ENCODE measurements around the gene TFDP2. TPM values are rescaled to one million over a fixed set of nuclear protein-coding genes. Genes with fewer than 3 reads are reported as not detected.

Gene TFDP2
- polyA plus RNA-seq, 4 donors: 21.9 to 50.5 (median 31.9) TPM

DNA sequence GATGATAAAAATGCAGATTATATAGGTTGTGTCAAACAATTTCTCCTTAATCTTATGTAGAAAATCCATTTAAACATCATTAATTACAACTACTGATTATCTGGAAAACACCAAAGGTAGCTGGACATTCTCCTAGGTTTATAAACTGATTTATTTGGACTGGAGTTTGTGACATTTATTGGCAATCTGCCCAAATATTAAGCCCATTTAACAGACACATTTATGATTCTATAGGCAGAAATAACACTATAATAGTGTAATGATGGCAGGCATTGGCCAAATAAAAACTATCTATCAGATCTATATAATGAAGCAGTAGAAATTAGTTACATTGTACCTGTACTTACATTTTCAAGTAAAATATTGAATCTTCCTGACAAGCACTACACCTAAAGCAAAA lies 117.8 kb downstream of the TFDP2 start:
- Histone ChIP-seq H3K27ac (ENCODE audit: low read depth in 1 of 3, low read length in 2 of 3) (no peak overlapping the region), H3K4me3 (ENCODE audit: low read depth in 1 of 3, low read length in 3 of 3) (no peak overlapping the region), H3K9me3 (ENCODE audit: control insufficient read depth in 2 of 2, insufficient read depth in 1 of 2, low read depth in 1 of 2, low read length in 1 of 2) (no peaks in the 10 kb centered on the region), H3K4me1 (ENCODE audit: control insufficient read depth in 3 of 3, insufficient read depth in 2 of 3, low read depth in 1 of 3, low read length in 2 of 3) (peaks cover 0 to 6% (median 0%) of the 10 kb centered on the region in 3 donors), H3K36me3 (ENCODE audit: control insufficient read depth in 3 of 3, insufficient read depth in 2 of 3, low read depth in 1 of 3, low read length in 3 of 3) (no peaks in the 10 kb centered on the region), H3K27me3 (ENCODE audit: control insufficient read depth in 3 of 3, insufficient read depth in 3 of 3, low read length in 3 of 3) (no peaks in the 10 kb centered on the region)
- DNase-seq (no peak), FAIRE-seq (no peak)

GRCh38 chr3:142029791-142030190 lies 119.6 kb downstream of the TFDP2 start:
- DNase-seq (no peak), FAIRE-seq (no peak)
- Histone ChIP-seq H3K27me3 (ENCODE audit: control insufficient read depth in 3 of 3, insufficient read depth in 3 of 3, low read length in 3 of 3) (no peaks in the 10 kb centered on the region), H3K4me1 (ENCODE audit: control insufficient read depth in 3 of 3, insufficient read depth in 2 of 3, low read depth in 1 of 3, low read length in 2 of 3) (peaks cover 0 to 6% (median 0%) of the 10 kb centered on the region in 3 donors), H3K27ac (ENCODE audit: low read depth in 1 of 3, low read length in 2 of 3) (peak overlapping the region in 1 of 3 donors; percentile 32), H3K4me3 (ENCODE audit: low read depth in 1 of 3, low read length in 3 of 3) (no peak overlapping the region), H3K9me3 (ENCODE audit: control insufficient read depth in 2 of 2, insufficient read depth in 1 of 2, low read depth in 1 of 2, low read length in 1 of 2) (no peaks in the 10 kb centered on the region), H3K36me3 (ENCODE audit: control insufficient read depth in 3 of 3, insufficient read depth in 2 of 3, low read depth in 1 of 3, low read length in 3 of 3) (peaks cover 0 to 2% (median 0%) of the 10 kb centered on the region in 3 donors)
- 63 to 77% (median 76%) methylated on average over 5 of the region's 5 CpGs for WGBS, 3 donors

DNA sequence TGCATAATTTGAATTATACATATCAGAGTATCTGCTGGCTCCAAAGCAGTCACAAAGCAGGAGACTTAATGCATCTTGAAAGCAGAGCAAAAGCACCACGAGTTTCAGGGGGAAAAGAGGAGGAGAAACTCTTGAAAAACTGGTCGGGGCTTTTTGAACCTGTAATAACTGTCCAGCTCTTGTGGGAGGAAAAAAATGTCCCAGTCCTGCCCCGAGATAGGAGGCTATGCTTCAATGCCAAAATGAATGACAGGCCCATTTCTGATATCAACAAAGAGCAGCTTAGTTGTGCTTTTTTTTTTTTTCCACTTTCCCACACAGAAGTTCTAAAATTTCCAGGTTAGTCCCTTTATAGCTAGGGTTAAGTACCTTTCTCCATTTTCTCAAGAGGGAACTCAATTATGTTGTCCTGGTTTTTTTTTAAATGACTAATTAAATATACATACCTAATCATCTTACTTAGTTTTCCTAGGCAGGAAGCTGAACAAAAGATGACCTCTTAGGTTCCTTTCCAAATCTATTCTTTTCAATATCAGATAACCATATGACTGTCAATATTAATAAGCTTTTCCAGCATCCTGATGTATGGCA lies 120.2 kb downstream of the TFDP2 start:
- Histone ChIP-seq H3K36me3 (ENCODE audit: control insufficient read depth in 3 of 3, insufficient read depth in 2 of 3, low read depth in 1 of 3, low read length in 3 of 3) (peaks cover 0 to 2% (median 2%) of the 10 kb centered on the region in 3 donors), H3K9me3 (ENCODE audit: control insufficient read depth in 2 of 2, insufficient read depth in 1 of 2, low read depth in 1 of 2, low read length in 1 of 2) (no peaks in the 10 kb centered on the region), H3K27ac (ENCODE audit: low read depth in 1 of 3, low read length in 2 of 3) (peak overlapping the region in 1 of 3 donors; percentile 8), H3K27me3 (ENCODE audit: control insufficient read depth in 3 of 3, insufficient read depth in 3 of 3, low read length in 3 of 3) (no peaks in the 10 kb centered on the region), H3K4me1 (ENCODE audit: control insufficient read depth in 3 of 3, insufficient read depth in 2 of 3, low read depth in 1 of 3, low read length in 2 of 3) (peaks cover 0 to 6% (median 0%) of the 10 kb centered on the region in 3 donors), H3K4me3 (ENCODE audit: low read depth in 1 of 3, low read length in 3 of 3) (no peak overlapping the region)
- 17 to 30% (median 23%) methylated on average over 3 of the region's 3 CpGs for WGBS, 3 donors
- DNase-seq (no peak), FAIRE-seq (no peak)

DNA sequence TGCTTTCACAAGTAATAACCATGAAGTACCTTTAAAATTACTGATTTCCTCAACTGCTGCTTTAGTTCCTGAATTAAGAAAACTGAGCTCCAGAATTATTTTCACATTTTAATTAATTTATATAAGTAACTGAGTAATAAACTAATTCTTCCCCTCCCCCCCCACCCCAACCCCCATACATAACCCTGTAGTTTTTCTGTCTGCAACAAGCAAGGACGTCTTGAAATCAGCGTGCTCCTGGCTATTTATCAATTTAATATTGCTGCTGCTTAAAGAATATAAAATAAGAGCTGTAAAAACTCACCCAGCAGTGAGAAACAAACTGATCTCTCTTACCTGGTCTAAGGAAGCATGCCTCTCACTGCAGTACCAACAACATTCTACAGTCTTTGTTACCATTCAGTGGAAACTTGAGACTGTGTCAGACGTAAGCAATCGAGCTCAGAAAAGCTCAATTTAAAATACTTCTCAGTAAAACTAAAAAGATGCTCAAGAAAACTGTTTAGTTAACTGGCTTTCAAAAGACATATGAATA lies 121.0 kb downstream of the TFDP2 start:
- WGBS, 3 donors: 2 to 7% (median 2%) methylated on average over 4 of the region's 4 CpGs
- Histone ChIP-seq H3K4me3 (ENCODE audit: low read depth in 1 of 3, low read length in 3 of 3) (peak overlapping the region in 2 of 3 donors; percentile 43 to 56), H3K9me3 (ENCODE audit: control insufficient read depth in 2 of 2, insufficient read depth in 1 of 2, low read depth in 1 of 2, low read length in 1 of 2) (no peaks in the 10 kb centered on the region), H3K4me1 (ENCODE audit: control insufficient read depth in 3 of 3, insufficient read depth in 2 of 3, low read depth in 1 of 3, low read length in 2 of 3) (peaks cover 0 to 2% (median 0%) of the 10 kb centered on the region in 3 donors), H3K36me3 (ENCODE audit: control insufficient read depth in 3 of 3, insufficient read depth in 2 of 3, low read depth in 1 of 3, low read length in 3 of 3) (peaks cover 0 to 6% (median 2%) of the 10 kb centered on the region in 3 donors), H3K27ac (ENCODE audit: low read depth in 1 of 3, low read length in 2 of 3) (peak overlapping the region in 1 of 3 donors; percentile 64), H3K27me3 (ENCODE audit: control insufficient read depth in 3 of 3, insufficient read depth in 3 of 3, low read length in 3 of 3) (no peaks in the 10 kb centered on the region)
- FAIRE-seq (peak; percentile 68), DNase-seq (peak; percentile 60 to 78)

GRCh38 chr3:142027735-142028134 lies 121.6 kb downstream of the TFDP2 start:
- Histone ChIP-seq H3K4me1 (ENCODE audit: control insufficient read depth in 3 of 3, insufficient read depth in 2 of 3, low read depth in 1 of 3, low read length in 2 of 3) (no peaks in the 10 kb centered on the region), H3K27me3 (ENCODE audit: control insufficient read depth in 3 of 3, insufficient read depth in 3 of 3, low read length in 3 of 3) (no peaks in the 10 kb centered on the region), H3K4me3 (ENCODE audit: low read depth in 1 of 3, low read length in 3 of 3) (peak overlapping the region in 2 of 3 donors; percentile 43 to 49), H3K27ac (ENCODE audit: low read depth in 1 of 3, low read length in 2 of 3) (peak overlapping the region in 2 of 3 donors; percentile 61 to 64), H3K36me3 (ENCODE audit: control insufficient read depth in 3 of 3, insufficient read depth in 2 of 3, low read depth in 1 of 3, low read length in 3 of 3) (peaks cover 0 to 6% (median 2%) of the 10 kb centered on the region in 3 donors), H3K9me3 (ENCODE audit: control insufficient read depth in 2 of 2, insufficient read depth in 1 of 2, low read depth in 1 of 2, low read length in 1 of 2) (no peaks in the 10 kb centered on the region)
- DNase-seq (peak; percentile 55 to 84), FAIRE-seq (no peak)
- WGBS, 3 donors: 0 to 3% (median 1%) methylated on average over 2 of the region's 2 CpGs

GRCh38 chr3:142027300-142027699 lies 122.0 kb downstream of the TFDP2 start:
- no peaks in the 10 kb centered on the region for H3K27me3 ChIP-seq (ENCODE audit: control insufficient read depth in 3 of 3, insufficient read depth in 3 of 3, low read length in 3 of 3)
- DNase-seq: no peak
- H3K4me1 ChIP-seq (ENCODE audit: control insufficient read depth in 3 of 3, insufficient read depth in 2 of 3, low read depth in 1 of 3, low read length in 2 of 3): peaks cover 0 to 3% (median 0%) of the 10 kb centered on the region in 3 donors
- H3K36me3 ChIP-seq (ENCODE audit: control insufficient read depth in 3 of 3, insufficient read depth in 2 of 3, low read depth in 1 of 3, low read length in 3 of 3): peaks cover 0 to 6% (median 2%) of the 10 kb centered on the region in 3 donors
- WGBS, 3 donors: 8 to 21% (median 14%) methylated on average over 3 of the region's 3 CpGs
- H3K9me3 ChIP-seq (ENCODE audit: control insufficient read depth in 2 of 2, insufficient read depth in 1 of 2, low read depth in 1 of 2, low read length in 1 of 2): no peaks in the 10 kb centered on the region
- FAIRE-seq: no peak
- H3K27ac ChIP-seq (ENCODE audit: low read depth in 1 of 3, low read length in 2 of 3): peak overlapping the region in 2 of 3 donors; percentile 38 to 64
- H3K4me3 ChIP-seq (ENCODE audit: low read depth in 1 of 3, low read length in 3 of 3): peak overlapping the region in 2 of 3 donors; percentile 19 to 43

- H3K9me3 ChIP-seq (ENCODE audit: control insufficient read depth in 2 of 2, insufficient read depth in 1 of 2, low read depth in 1 of 2, low read length in 1 of 2): no peaks in the 10 kb centered on the region
- H3K27ac ChIP-seq (ENCODE audit: low read depth in 1 of 3, low read length in 2 of 3): no peak overlapping the region
- no peaks in the 10 kb centered on the region for H3K27me3 ChIP-seq (ENCODE audit: control insufficient read depth in 3 of 3, insufficient read depth in 3 of 3, low read length in 3 of 3)
- FAIRE-seq (no peak), DNase-seq (no peak)
- peaks cover 0 to 6% (median 2%) of the 10 kb centered on the region in 3 donors for H3K36me3 ChIP-seq (ENCODE audit: control insufficient read depth in 3 of 3, insufficient read depth in 2 of 3, low read depth in 1 of 3, low read length in 3 of 3)
- WGBS, 3 donors: 46 to 72% (median 65%) methylated on average over 2 of the region's 2 CpGs
- peaks cover 0 to 6% (median 0%) of the 10 kb centered on the region in 3 donors for H3K4me1 ChIP-seq (ENCODE audit: control insufficient read depth in 3 of 3, insufficient read depth in 2 of 3, low read depth in 1 of 3, low read length in 2 of 3)
- no peak overlapping the region for H3K4me3 ChIP-seq (ENCODE audit: low read depth in 1 of 3, low read length in 3 of 3)
These were observed 123.0 kb downstream of the TFDP2 start for GRCh38 chr3:142026333-142026732.

DNA sequence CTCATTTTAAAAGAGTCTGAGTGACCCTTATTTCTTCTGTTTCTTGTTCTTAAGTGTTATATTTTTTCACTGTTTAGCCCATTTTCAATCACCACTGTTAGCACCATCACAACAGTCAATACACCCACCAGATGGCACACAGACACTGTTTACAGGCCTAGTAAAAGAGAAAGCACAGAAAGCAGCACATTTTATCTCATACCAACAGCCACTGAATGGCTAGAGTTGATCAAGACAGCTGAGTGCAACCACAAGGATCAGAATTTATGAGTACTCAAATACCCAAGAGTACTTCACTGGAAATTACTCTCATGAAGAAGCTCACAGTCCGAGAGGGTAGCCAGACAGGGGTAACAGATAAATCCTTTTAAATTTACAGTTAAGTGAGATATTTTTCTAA lies 127.0 kb downstream of the TFDP2 start:
- DNase-seq: peak; percentile 39 to 53
- no peak overlapping the region for H3K4me3 ChIP-seq (ENCODE audit: low read depth in 1 of 3, low read length in 3 of 3)
- H3K27me3 ChIP-seq (ENCODE audit: control insufficient read depth in 3 of 3, insufficient read depth in 3 of 3, low read length in 3 of 3): no peaks in the 10 kb centered on the region
- FAIRE-seq: no peak
- peaks cover 0 to 13% (median 0%) of the 10 kb centered on the region in 3 donors for H3K4me1 ChIP-seq (ENCODE audit: control insufficient read depth in 3 of 3, insufficient read depth in 2 of 3, low read depth in 1 of 3, low read length in 2 of 3)
- H3K9me3 ChIP-seq (ENCODE audit: control insufficient read depth in 2 of 2, insufficient read depth in 1 of 2, low read depth in 1 of 2, low read length in 1 of 2): no peaks in the 10 kb centered on the region
- H3K27ac ChIP-seq (ENCODE audit: low read depth in 1 of 3, low read length in 2 of 3): no peak overlapping the region
- peaks cover 0 to 15% (median 2%) of the 10 kb centered on the region in 3 donors for H3K36me3 ChIP-seq (ENCODE audit: control insufficient read depth in 3 of 3, insufficient read depth in 2 of 3, low read depth in 1 of 3, low read length in 3 of 3)
- 60 to 66% (median 63%) methylated on average over 1 of the region's 1 CpG for WGBS, 3 donors
